ENCODE results near the gene LRRC7.

- TF ChIP-seq CTCF (conservative IDR thresholded peaks at IDR 0.05) = no peak
- no peak for TF ChIP-seq ZFX (IDR thresholded peaks at IDR 0.05)
Measured at GRCh38 chr1:70038025-70038424, 470.3 kb downstream of the LRRC7 start.

Data from C4-2B (cell line).